ENCODE measurements around the gene MMEL1. TPM values are rescaled to one million over a fixed set of nuclear protein-coding genes. Genes with fewer than 3 reads are reported as not detected.

The MMEL1 gene
- total and polyA plus RNA-seq, 2 donors (not counting 1 experiment from before 2014, with no cell fraction given) = 0.33 to 0.60 TPM

- Histone ChIP-seq H3K4me3 (replicated peaks in 1 of 4; ENCODE audit: control extremely low read depth in 1 of 4, insufficient read depth in 1 of 4, low read depth in 3 of 4, low read length in 4 of 4) (no peak overlapping the region), H3K36me3 (ENCODE audit: control insufficient read depth, insufficient read depth, low read length) (no peaks in the 10 kb centered on the region), H3K4me1 (ENCODE audit: control insufficient read depth, extremely low read depth, insufficient read depth, low read length) (peaks cover 8% of the 10 kb centered on the region), H3K4me2 (ENCODE audit: extremely low read depth, insufficient read depth, low read length) (no peak overlapping the region), H3K9me3 (ENCODE audit: control insufficient read depth, insufficient read depth, low read depth, low read length) (no peaks in the 10 kb centered on the region), H3K27me3 (ENCODE audit: control insufficient read depth, insufficient read depth, low read length) (no peaks in the 10 kb centered on the region), H3K27ac (ENCODE audit: insufficient read depth, low read length) (no peak overlapping the region), H4K20me1 (ENCODE audit: control insufficient read depth, extremely low read depth, insufficient read depth, low read length) (no peaks in the 10 kb centered on the region), H3K9ac (ENCODE audit: insufficient read depth, low read length) (no peak overlapping the region), H2AFZ (ENCODE audit: low read length) (no peak overlapping the region), H3K79me2 (ENCODE audit: control insufficient read depth, insufficient read depth, low read length) (no peaks in the 10 kb centered on the region)
- TF ChIP-seq EZH2 (IDR thresholded peaks at IDR 0.05; ENCODE audit: low read length, missing control alignments) (no peak), CTCF (conservative IDR thresholded peaks at IDR 0.05 in 1 of 2, IDR thresholded peaks at IDR 0.05 in 1 of 2; ENCODE audit: low read depth in 1 of 2, low read length in 2 of 2) (no peak)
- DNase-seq (ENCODE audit: low read depth in 2 of 2) = no peak
Observed at GRCh38 chr1:2591581-2592261, 41.1 kb downstream of the MMEL1 start.

GRCh38 chr1:2591233-2591580, 41.6 kb downstream of the MMEL1 start:
- Histone ChIP-seq H3K4me3 (replicated peaks in 1 of 4; ENCODE audit: control extremely low read depth in 1 of 4, insufficient read depth in 1 of 4, low read depth in 3 of 4, low read length in 4 of 4) (no peak overlapping the region), H2AFZ (ENCODE audit: low read length) (no peak overlapping the region), H3K27me3 (ENCODE audit: control insufficient read depth, insufficient read depth, low read length) (no peaks in the 10 kb centered on the region), H4K20me1 (ENCODE audit: control insufficient read depth, extremely low read depth, insufficient read depth, low read length) (no peaks in the 10 kb centered on the region), H3K9ac (ENCODE audit: insufficient read depth, low read length) (no peak overlapping the region), H3K27ac (ENCODE audit: insufficient read depth, low read length) (no peak overlapping the region), H3K4me1 (ENCODE audit: control insufficient read depth, extremely low read depth, insufficient read depth, low read length) (peaks cover 8% of the 10 kb centered on the region), H3K36me3 (ENCODE audit: control insufficient read depth, insufficient read depth, low read length) (no peaks in the 10 kb centered on the region), H3K79me2 (ENCODE audit: control insufficient read depth, insufficient read depth, low read length) (no peaks in the 10 kb centered on the region), H3K9me3 (ENCODE audit: control insufficient read depth, insufficient read depth, low read depth, low read length) (no peaks in the 10 kb centered on the region), H3K4me2 (ENCODE audit: extremely low read depth, insufficient read depth, low read length) (no peak overlapping the region)
- no peak for TF ChIP-seq EZH2 (IDR thresholded peaks at IDR 0.05; ENCODE audit: low read length, missing control alignments)
- TF ChIP-seq CTCF (conservative IDR thresholded peaks at IDR 0.05 in 1 of 2, IDR thresholded peaks at IDR 0.05 in 1 of 2; ENCODE audit: low read depth in 1 of 2, low read length in 2 of 2) = no peak
- DNase-seq (ENCODE audit: low read depth in 2 of 2) = no peak

- H3K4me3 ChIP-seq (replicated peaks in 1 of 4; ENCODE audit: control extremely low read depth in 1 of 4, insufficient read depth in 1 of 4, low read depth in 3 of 4, low read length in 4 of 4) = no peak overlapping the region
- no peak overlapping the region for H3K27ac ChIP-seq (ENCODE audit: insufficient read depth, low read length)
- H3K9me3 ChIP-seq (ENCODE audit: control insufficient read depth, insufficient read depth, low read depth, low read length) = no peaks in the 10 kb centered on the region
- no peaks in the 10 kb centered on the region for H3K36me3 ChIP-seq (ENCODE audit: control insufficient read depth, insufficient read depth, low read length)
- H2AFZ ChIP-seq (ENCODE audit: low read length) = no peak overlapping the region
- DNase-seq (ENCODE audit: low read depth in 2 of 2) = no peak
- no peaks in the 10 kb centered on the region for H4K20me1 ChIP-seq (ENCODE audit: control insufficient read depth, extremely low read depth, insufficient read depth, low read length)
- no peaks in the 10 kb centered on the region for H3K27me3 ChIP-seq (ENCODE audit: control insufficient read depth, insufficient read depth, low read length)
- TF ChIP-seq EZH2 (IDR thresholded peaks at IDR 0.05; ENCODE audit: low read length, missing control alignments) (no peak), CTCF (conservative IDR thresholded peaks at IDR 0.05 in 1 of 2, IDR thresholded peaks at IDR 0.05 in 1 of 2; ENCODE audit: low read depth in 1 of 2, low read length in 2 of 2) (no peak)
- H3K4me2 ChIP-seq (ENCODE audit: extremely low read depth, insufficient read depth, low read length) = no peak overlapping the region
- peaks cover 8% of the 10 kb centered on the region for H3K4me1 ChIP-seq (ENCODE audit: control insufficient read depth, extremely low read depth, insufficient read depth, low read length)
- H3K79me2 ChIP-seq (ENCODE audit: control insufficient read depth, insufficient read depth, low read length) = no peaks in the 10 kb centered on the region
- no peak overlapping the region for H3K9ac ChIP-seq (ENCODE audit: insufficient read depth, low read length)
Observed at GRCh38 chr1:2590233-2591141, 42.3 kb downstream of the MMEL1 start.

All from fibroblast of lung (primary cell).